Germinal center (tissue), 1 donor: Measurements from ENCODE around the gene ADPRHL1.
"Not testable (repeated sequence)": the region's sequence is repeated elsewhere in the genome, so short reads cannot be mapped to it uniquely, and the experiment has no call there.

Experiments used
- DNase-seq: peaks from one replicate; pipeline ENCODE4 v3.0.0; 2012; ENCODE audit warnings: mixed read lengths, low spot score

ADPRHL1 gene

GRCh38 chr13:113371061-113371460 is 82.2 kb downstream of the ADPRHL1 start:
- DNase-seq = no peak

GRCh38 chr13:113369881-113370280 is 83.4 kb downstream of the ADPRHL1 start:
- DNase-seq = no peak

- DNase-seq = no peak
Observed at GRCh38 chr13:113369189-113369588, 84.1 kb downstream of the ADPRHL1 start.

- not testable (repeated sequence) for DNase-seq
Observed at GRCh38 chr13:113368353-113368752, 84.9 kb downstream of the ADPRHL1 start.

GRCh38 chr13:113367771-113368170 is 85.5 kb downstream of the ADPRHL1 start:
- no peak for DNase-seq

GRCh38 chr13:113367020-113367560 is 86.2 kb downstream of the ADPRHL1 start:
- no peak for DNase-seq

- DNase-seq = no peak
Observed at GRCh38 chr13:113365971-113366588, 87.2 kb downstream of the ADPRHL1 start.

- no peak for DNase-seq
Observed at GRCh38 chr13:113365583-113365970, 87.7 kb downstream of the ADPRHL1 start.

GRCh38 chr13:113364901-113365582 is 88.2 kb downstream of the ADPRHL1 start:
- DNase-seq = no peak

GRCh38 chr13:113364311-113364889 is 88.9 kb downstream of the ADPRHL1 start:
- DNase-seq = peak; percentile 57

GRCh38 chr13:113361406-113361805 is 91.9 kb downstream of the ADPRHL1 start:
- DNase-seq = no peak

GRCh38 chr13:113360446-113360845 is 92.8 kb downstream of the ADPRHL1 start:
- DNase-seq = no peak

GRCh38 chr13:113359571-113359970 is 93.7 kb downstream of the ADPRHL1 start:
- DNase-seq = no peak

- no peak for DNase-seq
Observed at GRCh38 chr13:113358653-113359190, 94.6 kb downstream of the ADPRHL1 start.

- no peak for DNase-seq
Observed at GRCh38 chr13:113357529-113357928, 95.8 kb downstream of the ADPRHL1 start.

GRCh38 chr13:113356596-113356995 is 96.7 kb downstream of the ADPRHL1 start:
- DNase-seq = no peak

- DNase-seq = no peak
Observed at GRCh38 chr13:113355621-113356020, 97.7 kb downstream of the ADPRHL1 start.

GRCh38 chr13:113354831-113355610 is 98.3 kb downstream of the ADPRHL1 start:
- no peak for DNase-seq

GRCh38 chr13:113353254-113353653 is 100.0 kb downstream of the ADPRHL1 start:
- DNase-seq = no peak

GRCh38 chr13:113351514-113352026 is 101.7 kb downstream of the ADPRHL1 start:
- no peak for DNase-seq

- DNase-seq = no peak
Observed at GRCh38 chr13:113350938-113351335, 102.4 kb downstream of the ADPRHL1 start.
